Adipocyte (in vitro differentiated cells): ENCODE measurements around the gene CNIH3.
A peak's percentile ranks its signal among the peaks of the same experiment; 100 is the strongest.

Experiments used
- DNase-seq: peaks from one replicate; pipeline ENCODE4 v3.0.0-alpha.2; 2015; ENCODE audit warnings: low read depth
- H3K27me3 ChIP-seq: replicated peaks from 2 replicates; pipeline ENCODE4 v1.7.0; 2013; ENCODE audit warnings: mild to moderate bottlenecking, low read length, moderate library complexity; ENCODE audit not compliant: control insufficient read depth, insufficient read depth
- H3K36me3 ChIP-seq: 2 replicates; pipeline ENCODE4 v1.7.0; 2013; ENCODE audit warnings: low read length, mild to moderate bottlenecking, moderate library complexity; ENCODE audit not compliant: control insufficient read depth, insufficient read depth, severe bottlenecking
- H3K4me1 ChIP-seq: 2 replicates; pipeline ENCODE4 v1.7.0; 2013; ENCODE audit warnings: mild to moderate bottlenecking, low read length, moderate library complexity; ENCODE audit not compliant: control insufficient read depth, insufficient read depth
- H3K4me3 ChIP-seq: 2 replicates; pipeline ENCODE4 v1.7.0; 2013; ENCODE audit warnings: mild to moderate bottlenecking, low read length, moderate library complexity
- H3K9ac ChIP-seq: 2 replicates; pipeline ENCODE4 v1.7.0; 2013; ENCODE audit warnings: mild to moderate bottlenecking, low read length, moderate library complexity
- H3K9me3 ChIP-seq: 2 replicates; pipeline ENCODE4 v1.7.0; 2013; ENCODE audit warnings: mild to moderate bottlenecking, low read length, moderate library complexity; ENCODE audit not compliant: control insufficient read depth

CNIH3 gene

DNA sequence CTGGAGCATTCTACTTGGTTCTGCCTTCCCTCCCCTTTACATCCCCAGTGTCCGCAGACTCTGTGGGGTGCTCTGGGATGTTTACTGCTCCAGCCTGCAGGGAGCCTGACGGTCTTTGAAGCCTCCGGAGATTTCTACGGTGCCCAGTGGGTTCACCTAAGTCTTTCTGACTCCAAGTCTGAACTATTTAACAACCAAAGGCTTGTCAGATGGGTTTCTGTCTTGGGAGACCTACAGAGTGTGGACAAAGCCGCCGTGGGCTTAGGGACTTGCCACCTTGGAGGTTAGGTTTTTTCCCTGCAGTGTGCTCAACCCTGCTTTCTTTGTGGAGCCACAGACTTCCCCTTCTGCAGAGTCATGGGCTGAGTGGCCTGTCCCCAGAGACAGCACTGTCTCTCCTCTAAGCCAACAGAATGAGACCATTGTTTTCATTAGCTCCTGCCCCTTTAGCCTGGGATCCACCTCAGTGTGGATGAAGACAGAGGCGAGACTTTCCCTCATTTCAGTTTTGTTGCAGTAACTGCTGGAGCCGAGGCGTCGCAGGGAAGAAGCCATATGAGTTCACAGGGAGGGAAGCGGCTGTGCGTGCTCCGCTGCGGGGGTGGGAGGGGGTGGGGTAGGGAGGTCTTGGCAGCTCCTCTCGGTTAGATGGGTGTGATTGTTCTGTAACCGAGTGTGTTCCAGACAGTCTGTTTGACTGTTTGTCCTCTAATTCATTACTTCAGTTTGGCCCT, 120.7 kb downstream of the CNIH3 start:
- DNase-seq, result peak; percentile 54
- H3K9ac ChIP-seq, result peak overlapping the region; percentile 83
- H3K27me3 ChIP-seq, result no peaks in the 10 kb centered on the region
- no peaks in the 10 kb centered on the region for H3K9me3 ChIP-seq
- H3K4me1 ChIP-seq, result peaks cover 59% of the 10 kb centered on the region
- peak overlapping the region; percentile 63 for H3K4me3 ChIP-seq
- H3K36me3 ChIP-seq, result no peaks in the 10 kb centered on the region

DNA sequence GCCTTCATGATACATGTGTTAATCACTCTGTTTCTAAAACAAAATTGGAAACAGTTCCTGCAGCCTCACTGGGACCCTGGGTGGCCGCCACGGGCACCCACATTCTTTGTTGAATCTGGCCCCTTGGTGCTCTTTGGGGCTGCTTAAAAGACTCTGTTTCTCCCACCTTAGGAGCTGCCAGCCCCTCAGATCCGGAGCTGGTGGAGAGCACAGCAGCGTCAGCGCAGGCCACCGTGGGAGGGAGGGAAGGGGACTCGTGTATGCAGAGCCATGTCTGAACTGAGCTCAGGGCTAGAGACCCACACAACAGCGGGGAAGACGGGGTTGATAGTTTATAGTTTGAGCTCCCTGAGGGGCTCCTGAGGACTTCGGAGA, 121.2 kb downstream of the CNIH3 start:
- H3K4me3 ChIP-seq, result peak overlapping the region; percentile 63
- peaks cover 59% of the 10 kb centered on the region for H3K4me1 ChIP-seq
- H3K9ac ChIP-seq, result peak overlapping the region; percentile 82
- DNase-seq, result no peak
- H3K9me3 ChIP-seq, result no peaks in the 10 kb centered on the region
- H3K36me3 ChIP-seq, result no peaks in the 10 kb centered on the region
- H3K27me3 ChIP-seq, result no peaks in the 10 kb centered on the region

DNA sequence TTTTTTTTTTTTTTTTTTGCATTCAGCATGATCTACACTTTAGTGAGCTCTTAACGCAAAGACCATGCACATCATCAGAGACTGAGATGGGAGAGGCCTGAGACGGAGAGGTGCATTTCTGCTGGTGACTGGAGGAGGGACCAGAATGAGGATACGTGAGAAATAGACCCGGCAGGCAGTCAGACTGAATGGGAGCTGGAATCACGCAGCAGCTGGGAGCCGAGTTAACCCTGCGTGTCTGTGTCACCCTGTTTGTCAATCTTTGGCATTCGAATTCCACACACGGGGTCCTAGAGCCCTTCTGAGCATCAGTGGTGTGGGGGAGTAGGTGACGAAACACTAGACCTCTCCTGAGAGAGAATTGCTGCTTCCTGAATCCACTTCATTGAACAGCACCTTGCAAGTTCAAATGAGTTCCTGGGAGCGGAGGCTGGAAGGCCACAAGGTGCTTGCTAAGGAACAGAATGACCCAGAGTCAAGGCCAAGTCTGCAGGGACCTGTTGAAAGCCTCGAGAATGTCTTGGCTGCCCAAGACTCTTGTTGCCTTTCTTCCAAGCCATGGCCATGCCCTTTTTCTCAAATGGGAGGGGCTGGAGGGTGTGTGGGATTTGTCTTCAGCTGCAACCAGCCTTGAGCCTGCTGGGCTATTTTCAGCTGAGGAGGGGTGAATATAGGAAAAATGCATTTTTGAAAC, 123.3 kb downstream of the CNIH3 start:
- H3K4me1 ChIP-seq, result peaks cover 38% of the 10 kb centered on the region
- no peak for DNase-seq
- H3K9ac ChIP-seq, result no peak overlapping the region
- H3K9me3 ChIP-seq, result no peaks in the 10 kb centered on the region
- H3K4me3 ChIP-seq, result no peak overlapping the region
- H3K27me3 ChIP-seq, result no peaks in the 10 kb centered on the region
- no peaks in the 10 kb centered on the region for H3K36me3 ChIP-seq

DNA sequence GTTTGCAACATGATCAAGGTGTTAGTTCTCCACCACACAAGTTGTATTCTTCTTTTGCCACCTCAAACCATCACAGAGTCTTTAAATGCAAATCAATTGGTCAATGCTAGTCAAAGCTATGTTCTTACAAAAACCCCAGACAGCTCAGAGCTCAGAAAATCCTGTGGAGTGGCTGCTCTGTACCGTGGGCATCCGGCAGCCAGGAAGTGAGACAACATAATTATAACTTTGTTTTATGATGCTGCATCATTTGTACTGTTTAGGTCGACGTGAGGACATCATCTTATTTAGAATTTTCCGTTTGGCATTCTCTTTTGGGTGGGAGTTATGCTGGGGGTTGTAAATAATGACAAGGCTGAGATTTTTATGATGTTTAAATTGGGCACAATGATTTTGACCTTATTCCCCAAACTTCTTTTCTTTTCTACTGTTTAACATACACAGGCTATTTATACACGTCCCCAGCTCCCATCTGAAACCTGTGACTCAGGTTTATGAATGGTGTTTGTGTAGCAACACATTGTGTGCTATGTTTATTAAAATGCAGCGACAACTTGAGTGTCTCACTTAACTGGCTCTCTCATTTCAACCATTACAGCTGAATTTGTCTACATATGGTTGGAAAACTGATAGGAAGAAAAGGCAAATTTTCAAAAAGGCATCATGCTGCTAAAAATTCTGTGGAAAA, 124.0 kb downstream of the CNIH3 start:
- H3K9me3 ChIP-seq, result no peaks in the 10 kb centered on the region
- H3K27me3 ChIP-seq, result no peaks in the 10 kb centered on the region
- H3K4me1 ChIP-seq, result peaks cover 38% of the 10 kb centered on the region
- no peak overlapping the region for H3K4me3 ChIP-seq
- DNase-seq, result no peak
- H3K36me3 ChIP-seq, result no peaks in the 10 kb centered on the region
- no peak overlapping the region for H3K9ac ChIP-seq

DNA sequence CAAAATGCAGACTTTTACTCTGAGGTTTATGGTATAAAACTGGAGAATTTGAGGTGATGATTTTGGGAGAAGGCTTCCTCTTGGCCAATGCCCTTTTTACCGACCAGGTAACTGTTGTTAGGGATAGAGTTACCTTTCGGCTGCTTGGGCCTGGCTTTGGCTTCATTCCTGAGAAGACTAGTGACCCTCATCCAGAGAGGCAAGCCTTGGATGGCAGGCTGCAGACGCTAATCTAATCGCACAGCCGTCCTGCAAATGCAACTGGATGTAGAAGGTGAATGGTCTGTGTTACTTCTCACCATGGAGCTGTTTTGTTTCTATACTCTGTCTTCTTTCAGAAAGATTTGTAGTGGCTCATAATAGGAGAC, 124.6 kb downstream of the CNIH3 start:
- Histone ChIP-seq H3K27me3 (no peaks in the 10 kb centered on the region), H3K9me3 (no peaks in the 10 kb centered on the region), H3K9ac (no peak overlapping the region), H3K36me3 (no peaks in the 10 kb centered on the region), H3K4me3 (no peak overlapping the region), H3K4me1 (peaks cover 38% of the 10 kb centered on the region)
- DNase-seq, result no peak

DNA sequence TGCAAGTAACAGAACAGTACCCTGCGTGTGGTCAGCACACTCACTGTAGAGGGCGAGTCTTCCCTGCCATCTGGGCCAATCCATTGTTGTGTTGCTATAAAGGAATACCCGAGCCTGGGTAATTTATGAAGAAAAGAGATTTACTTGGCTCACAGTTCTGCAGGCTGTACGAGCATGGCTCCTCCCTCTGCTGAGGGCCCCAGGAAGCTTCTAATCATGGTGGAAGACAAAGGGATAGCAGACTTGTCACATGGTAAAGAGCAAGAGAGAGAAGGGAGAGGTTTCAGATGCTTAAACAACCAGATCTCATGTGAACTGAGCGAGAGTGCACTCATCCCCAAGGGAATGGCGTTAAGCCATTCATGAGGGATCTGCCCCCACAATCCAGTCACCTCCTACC, 126.2 kb downstream of the CNIH3 start:
- H3K27me3 ChIP-seq, result no peaks in the 10 kb centered on the region
- H3K4me1 ChIP-seq, result peaks cover 28% of the 10 kb centered on the region
- H3K9ac ChIP-seq, result no peak overlapping the region
- H3K4me3 ChIP-seq, result no peak overlapping the region
- no peaks in the 10 kb centered on the region for H3K36me3 ChIP-seq
- H3K9me3 ChIP-seq, result no peaks in the 10 kb centered on the region
- DNase-seq, result no peak

DNA sequence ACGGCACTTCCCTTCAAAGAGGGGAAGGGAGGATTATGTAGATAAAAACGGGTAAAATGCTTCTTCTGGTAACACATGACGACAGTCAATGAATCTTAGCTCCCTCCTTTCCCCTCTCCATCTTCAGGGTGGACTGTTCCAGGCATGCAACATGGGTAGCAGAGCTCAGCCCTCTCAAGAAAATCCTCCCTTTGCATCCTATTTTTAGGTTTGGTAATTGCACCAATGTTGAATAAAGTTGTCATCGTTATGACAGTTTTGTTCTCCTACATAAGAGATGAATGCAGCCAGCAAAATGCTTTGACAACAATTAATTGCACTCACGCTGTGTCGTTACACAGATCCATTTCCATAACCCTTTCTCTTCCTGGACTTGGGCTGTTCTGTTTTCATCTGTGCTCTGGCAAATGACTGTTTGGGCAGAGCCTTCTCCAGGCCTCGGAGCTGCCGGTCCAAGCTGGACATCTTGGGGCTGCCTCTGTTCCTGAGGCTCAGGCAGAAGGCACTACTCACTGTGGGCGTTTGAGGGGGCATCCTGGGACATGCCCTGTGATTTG, 127.6 kb downstream of the CNIH3 start:
- no peaks in the 10 kb centered on the region for H3K9me3 ChIP-seq
- no peak overlapping the region for H3K4me3 ChIP-seq
- H3K27me3 ChIP-seq, result no peaks in the 10 kb centered on the region
- no peak overlapping the region for H3K9ac ChIP-seq
- no peak for DNase-seq
- peaks cover 25% of the 10 kb centered on the region for H3K4me1 ChIP-seq
- no peaks in the 10 kb centered on the region for H3K36me3 ChIP-seq

DNA sequence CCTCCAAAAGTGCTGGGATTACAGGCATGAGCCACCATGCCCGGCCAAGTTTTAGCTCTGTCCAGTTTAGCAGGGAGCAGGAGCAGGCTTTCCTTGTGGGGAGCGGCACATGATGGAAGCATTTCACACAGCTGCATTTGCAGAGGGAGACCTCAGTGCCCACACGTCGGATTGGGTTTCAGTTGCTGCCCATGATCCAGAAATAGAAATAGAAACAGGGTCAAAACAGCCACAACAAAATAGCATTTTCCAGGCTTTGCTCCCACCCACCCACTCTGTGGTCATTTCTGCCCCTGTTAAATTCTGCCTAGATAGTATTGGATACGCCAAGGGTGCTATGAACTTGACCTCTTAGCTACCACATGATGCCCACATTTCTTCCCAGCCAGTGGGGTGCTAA, 128.4 kb downstream of the CNIH3 start:
- DNase-seq, result no peak
- no peaks in the 10 kb centered on the region for H3K27me3 ChIP-seq
- H3K4me3 ChIP-seq, result no peak overlapping the region
- no peaks in the 10 kb centered on the region for H3K36me3 ChIP-seq
- H3K4me1 ChIP-seq, result peaks cover 21% of the 10 kb centered on the region
- H3K9me3 ChIP-seq, result no peaks in the 10 kb centered on the region
- no peak overlapping the region for H3K9ac ChIP-seq

DNA sequence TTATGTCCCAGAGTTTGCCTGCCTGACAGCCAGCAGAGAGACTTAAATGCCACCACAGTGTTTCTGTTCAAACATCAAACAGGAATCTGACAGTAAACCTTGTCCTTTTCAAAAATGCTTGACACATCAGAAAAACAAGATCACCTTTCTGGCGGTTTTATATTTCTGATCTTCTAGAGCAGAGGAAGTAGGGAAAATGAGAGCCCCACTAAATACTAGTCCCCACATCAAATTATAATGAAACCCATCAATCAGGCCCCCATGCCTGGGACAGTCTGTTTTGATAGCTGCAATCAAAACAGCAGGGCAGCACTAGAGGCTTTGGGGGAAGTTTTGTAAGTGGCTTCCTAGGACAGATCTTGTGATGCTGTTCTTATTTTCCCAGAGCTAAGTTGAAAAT, 129.3 kb downstream of the CNIH3 start:
- Histone ChIP-seq H3K27me3 (no peaks in the 10 kb centered on the region), H3K4me1 (peaks cover 14% of the 10 kb centered on the region)

DNA sequence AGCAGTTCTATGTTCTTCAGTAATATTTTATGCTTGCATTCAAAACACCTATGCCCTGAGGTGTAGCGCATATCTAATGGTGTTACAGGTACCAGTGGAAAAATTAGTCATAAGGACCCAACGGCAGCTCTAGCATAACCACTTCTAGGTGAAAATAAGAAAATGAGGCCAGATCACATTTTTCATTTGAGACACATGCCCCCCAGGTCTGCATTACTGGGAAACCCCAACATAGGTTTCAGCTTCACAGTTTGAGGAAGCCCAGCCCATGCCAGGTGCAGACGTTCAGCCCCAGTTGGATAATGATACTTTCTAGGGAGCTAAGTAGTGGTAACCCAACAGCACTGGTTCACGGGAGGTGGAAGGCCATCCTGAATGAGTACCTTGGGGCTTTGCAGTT, 129.8 kb downstream of the CNIH3 start:
- no peaks in the 10 kb centered on the region for H3K36me3 ChIP-seq
- no peak overlapping the region for H3K9ac ChIP-seq
- DNase-seq, result no peak
- H3K4me3 ChIP-seq, result no peak overlapping the region
- H3K9me3 ChIP-seq, result no peaks in the 10 kb centered on the region
- peaks cover 14% of the 10 kb centered on the region for H3K4me1 ChIP-seq
- H3K27me3 ChIP-seq, result no peaks in the 10 kb centered on the region

More for the DNA sequence above, 129.3 kb downstream of the CNIH3 start:
- no peak for DNase-seq
- Histone ChIP-seq H3K9ac (no peak overlapping the region), H3K9me3 (no peaks in the 10 kb centered on the region), H3K36me3 (no peaks in the 10 kb centered on the region), H3K4me3 (no peak overlapping the region)

DNA sequence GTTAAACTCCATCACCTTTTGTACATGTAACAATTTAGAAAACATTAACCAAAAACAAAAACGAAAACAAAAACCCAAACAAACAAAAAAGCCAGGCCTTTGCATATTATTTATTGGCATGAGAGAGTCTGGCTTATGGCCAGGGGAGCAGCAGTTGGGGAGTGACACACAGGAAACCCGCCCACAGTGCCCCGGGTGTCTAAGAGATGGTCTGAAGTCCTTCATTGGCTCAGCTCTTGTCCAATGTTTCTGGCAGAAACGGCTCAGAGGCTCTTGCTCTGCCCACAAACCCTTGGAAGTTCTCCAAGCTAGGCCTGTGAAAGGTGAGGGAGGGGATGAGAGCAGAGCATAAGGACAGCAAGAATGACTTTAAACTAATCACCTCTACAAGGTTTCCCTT, 131.5 kb downstream of the CNIH3 start:
- Histone ChIP-seq H3K27me3 (no peaks in the 10 kb centered on the region), H3K36me3 (no peaks in the 10 kb centered on the region), H3K9ac (no peak overlapping the region), H3K4me3 (no peak overlapping the region), H3K9me3 (no peaks in the 10 kb centered on the region), H3K4me1 (peaks cover 19% of the 10 kb centered on the region)
- DNase-seq, result no peak
